ENCODE measurements around the gene ZNF697. TPM values are rescaled to one million over a fixed set of nuclear protein-coding genes. Genes with fewer than 3 reads are reported as not detected.

Gene ZNF697
- total RNA-seq, 1 experiment from 2014 or later, result 18.0 TPM

DNA sequence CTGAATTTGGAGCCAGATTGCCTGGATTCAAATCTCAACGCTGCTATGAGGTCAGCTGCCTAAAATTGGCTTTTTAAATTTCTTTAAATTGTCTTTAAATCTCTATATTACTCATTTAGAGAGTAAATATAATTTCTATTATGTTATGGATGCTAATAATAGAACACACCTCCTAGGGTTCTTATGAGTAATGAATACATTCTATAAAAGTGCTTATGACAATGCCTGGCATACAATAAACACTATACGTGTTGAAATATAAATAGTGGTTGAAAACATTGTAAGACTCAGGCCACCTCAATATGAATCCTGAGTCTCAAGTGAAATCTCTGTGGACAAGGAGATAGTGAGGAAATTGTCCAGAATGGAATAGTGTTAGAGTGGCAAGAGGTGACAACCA, 32.7 kb upstream of the ZNF697 start (continued):
- no peak for TF ChIP-seq ZNF317 (CRISPR knock-in tag; IDR thresholded peaks at IDR 0.05; ENCODE audit: borderline replicate concordance, low read depth)

DNA sequence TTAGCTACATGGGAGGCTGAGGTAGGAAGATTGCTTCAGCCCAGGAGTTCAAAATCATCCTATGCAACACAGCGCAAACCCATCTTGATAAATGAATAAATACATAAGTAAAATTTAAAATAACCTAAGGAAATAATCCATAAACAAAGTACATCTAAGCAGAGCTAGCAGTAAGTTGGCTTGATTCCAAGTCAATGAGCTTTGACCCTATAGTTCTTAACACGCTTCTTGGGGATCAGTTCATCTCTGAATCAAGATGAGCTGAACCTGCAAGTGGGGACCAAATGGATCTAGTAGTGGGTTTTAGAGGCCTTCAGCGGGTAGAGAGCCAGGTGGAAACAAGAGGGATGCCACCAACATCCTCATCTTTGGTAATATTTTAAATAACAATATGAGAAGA, 32.1 kb upstream of the ZNF697 start:
- TF ChIP-seq CREB1 (CRISPR knock-in tag; IDR thresholded peaks at IDR 0.05) (no peak), RORB (CRISPR knock-in tag; IDR thresholded peaks at IDR 0.05) (no peak), MYBL2 (CRISPR knock-in tag; IDR thresholded peaks at IDR 0.05) (no peak), HMGA2 (CRISPR knock-in tag; IDR thresholded peaks at IDR 0.05) (no peak), PRRX2 (CRISPR knock-in tag; IDR thresholded peaks at IDR 0.05) (no peak), KAT7 (CRISPR knock-in tag; IDR thresholded peaks at IDR 0.05; ENCODE audit: borderline replicate concordance) (no peak), TCF7 (CRISPR knock-in tag; IDR thresholded peaks at IDR 0.05; ENCODE audit: low read depth) (no peak)
- TF ChIP-seq, protein P1, sequence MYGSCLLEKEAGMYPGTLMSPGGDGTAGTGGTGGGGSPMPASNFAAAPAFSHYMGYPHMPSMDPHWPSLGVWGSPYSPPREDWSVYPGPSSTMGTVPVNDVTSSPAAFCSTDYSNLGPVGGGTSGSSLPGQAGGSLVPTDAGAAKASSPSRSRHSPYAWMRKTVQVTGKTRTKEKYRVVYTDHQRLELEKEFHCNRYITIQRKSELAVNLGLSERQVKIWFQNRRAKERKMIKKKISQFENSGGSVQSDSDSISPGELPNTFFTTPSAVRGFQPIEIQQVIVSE (CRISPR knock-in tag; IDR thresholded peaks at IDR 0.05; ENCODE audit: borderline replicate concordance), result no peak
- TF ChIP-seq, protein P2, sequence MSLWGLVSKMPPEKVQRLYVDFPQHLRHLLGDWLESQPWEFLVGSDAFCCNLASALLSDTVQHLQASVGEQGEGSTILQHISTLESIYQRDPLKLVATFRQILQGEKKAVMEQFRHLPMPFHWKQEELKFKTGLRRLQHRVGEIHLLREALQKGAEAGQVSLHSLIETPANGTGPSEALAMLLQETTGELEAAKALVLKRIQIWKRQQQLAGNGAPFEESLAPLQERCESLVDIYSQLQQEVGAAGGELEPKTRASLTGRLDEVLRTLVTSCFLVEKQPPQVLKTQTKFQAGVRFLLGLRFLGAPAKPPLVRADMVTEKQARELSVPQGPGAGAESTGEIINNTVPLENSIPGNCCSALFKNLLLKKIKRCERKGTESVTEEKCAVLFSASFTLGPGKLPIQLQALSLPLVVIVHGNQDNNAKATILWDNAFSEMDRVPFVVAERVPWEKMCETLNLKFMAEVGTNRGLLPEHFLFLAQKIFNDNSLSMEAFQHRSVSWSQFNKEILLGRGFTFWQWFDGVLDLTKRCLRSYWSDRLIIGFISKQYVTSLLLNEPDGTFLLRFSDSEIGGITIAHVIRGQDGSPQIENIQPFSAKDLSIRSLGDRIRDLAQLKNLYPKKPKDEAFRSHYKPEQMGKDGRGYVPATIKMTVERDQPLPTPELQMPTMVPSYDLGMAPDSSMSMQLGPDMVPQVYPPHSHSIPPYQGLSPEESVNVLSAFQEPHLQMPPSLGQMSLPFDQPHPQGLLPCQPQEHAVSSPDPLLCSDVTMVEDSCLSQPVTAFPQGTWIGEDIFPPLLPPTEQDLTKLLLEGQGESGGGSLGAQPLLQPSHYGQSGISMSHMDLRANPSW (CRISPR knock-in tag; conservative IDR thresholded peaks at IDR 0.05; ENCODE audit: low read depth), result no peak
- TF ChIP-seq, protein P3, sequence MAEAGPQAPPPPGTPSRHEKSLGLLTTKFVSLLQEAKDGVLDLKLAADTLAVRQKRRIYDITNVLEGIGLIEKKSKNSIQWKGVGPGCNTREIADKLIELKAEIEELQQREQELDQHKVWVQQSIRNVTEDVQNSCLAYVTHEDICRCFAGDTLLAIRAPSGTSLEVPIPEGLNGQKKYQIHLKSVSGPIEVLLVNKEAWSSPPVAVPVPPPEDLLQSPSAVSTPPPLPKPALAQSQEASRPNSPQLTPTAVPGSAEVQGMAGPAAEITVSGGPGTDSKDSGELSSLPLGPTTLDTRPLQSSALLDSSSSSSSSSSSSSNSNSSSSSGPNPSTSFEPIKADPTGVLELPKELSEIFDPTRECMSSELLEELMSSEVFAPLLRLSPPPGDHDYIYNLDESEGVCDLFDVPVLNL (CRISPR knock-in tag; IDR thresholded peaks at IDR 0.05; ENCODE audit: borderline replicate concordance, low read depth), result no peak
- TF ChIP-seq, protein P4, sequence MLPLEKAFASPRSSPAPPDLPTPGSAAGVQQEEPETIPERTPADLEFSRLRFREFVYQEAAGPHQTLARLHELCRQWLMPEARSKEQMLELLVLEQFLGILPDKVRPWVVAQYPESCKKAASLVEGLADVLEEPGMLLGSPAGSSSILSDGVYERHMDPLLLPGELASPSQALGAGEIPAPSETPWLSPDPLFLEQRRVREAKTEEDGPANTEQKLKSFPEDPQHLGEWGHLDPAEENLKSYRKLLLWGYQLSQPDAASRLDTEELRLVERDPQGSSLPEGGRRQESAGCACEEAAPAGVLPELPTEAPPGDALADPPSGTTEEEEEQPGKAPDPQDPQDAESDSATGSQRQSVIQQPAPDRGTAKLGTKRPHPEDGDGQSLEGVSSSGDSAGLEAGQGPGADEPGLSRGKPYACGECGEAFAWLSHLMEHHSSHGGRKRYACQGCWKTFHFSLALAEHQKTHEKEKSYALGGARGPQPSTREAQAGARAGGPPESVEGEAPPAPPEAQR (CRISPR knock-in tag; IDR thresholded peaks at IDR 0.05), result no peak
- Mint-ChIP-seq H3K4me3 (no peak overlapping the region), H3K27ac (no peak overlapping the region), H3K4me1 (peaks cover 32% of the 10 kb centered on the region), H3K36me3 (no peaks in the 10 kb centered on the region), H3K9me3 (no peaks in the 10 kb centered on the region), H3K27me3 (ENCODE audit: low read depth) (no peaks in the 10 kb centered on the region)
- ChIA-PET POLR2A (interaction anchor here (1.2 to 3.3 kb wide), 2 partner anchors 7 to 32 kb away, joined by 3 to 19 read pairs; partner anchors contain the start of gene PHGDH), CTCF (interaction anchor here (2.0 kb wide), 1 partner anchor 69 kb away, joined by 14 read pairs; no protein-coding TSS in a partner anchor)
- DNase-seq (ENCODE audit: low spot score) (no peak), ATAC-seq (no peak)

DNA sequence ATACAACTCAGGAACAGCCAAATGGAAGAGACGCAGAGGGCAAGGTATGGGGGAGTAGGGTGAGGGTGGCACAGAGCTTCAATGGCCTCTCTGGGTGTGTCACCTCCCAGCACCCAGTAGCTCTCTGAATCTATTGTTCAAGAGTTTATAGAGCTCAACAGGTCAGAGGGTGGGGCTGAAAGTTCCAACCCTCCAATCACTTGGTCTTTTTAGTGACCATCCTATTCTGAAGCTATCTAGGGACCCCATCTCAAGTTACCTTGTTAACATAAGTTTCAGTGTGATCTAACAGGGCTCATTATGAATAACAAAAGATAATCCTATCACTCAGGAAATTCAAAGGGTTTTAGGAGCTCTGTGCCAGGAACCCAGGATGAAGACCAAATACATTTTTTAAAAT, 31.2 kb upstream of the ZNF697 start:
- CTCF ChIA-PET, result interaction anchor here (0.7 to 6.4 kb wide), 8 partner anchors 8 to 203 kb away, joined by 3 to 75 read pairs (median 4); partner anchors contain the start of genes PHGDH and ZNF697
- TF ChIP-seq, protein P5, sequence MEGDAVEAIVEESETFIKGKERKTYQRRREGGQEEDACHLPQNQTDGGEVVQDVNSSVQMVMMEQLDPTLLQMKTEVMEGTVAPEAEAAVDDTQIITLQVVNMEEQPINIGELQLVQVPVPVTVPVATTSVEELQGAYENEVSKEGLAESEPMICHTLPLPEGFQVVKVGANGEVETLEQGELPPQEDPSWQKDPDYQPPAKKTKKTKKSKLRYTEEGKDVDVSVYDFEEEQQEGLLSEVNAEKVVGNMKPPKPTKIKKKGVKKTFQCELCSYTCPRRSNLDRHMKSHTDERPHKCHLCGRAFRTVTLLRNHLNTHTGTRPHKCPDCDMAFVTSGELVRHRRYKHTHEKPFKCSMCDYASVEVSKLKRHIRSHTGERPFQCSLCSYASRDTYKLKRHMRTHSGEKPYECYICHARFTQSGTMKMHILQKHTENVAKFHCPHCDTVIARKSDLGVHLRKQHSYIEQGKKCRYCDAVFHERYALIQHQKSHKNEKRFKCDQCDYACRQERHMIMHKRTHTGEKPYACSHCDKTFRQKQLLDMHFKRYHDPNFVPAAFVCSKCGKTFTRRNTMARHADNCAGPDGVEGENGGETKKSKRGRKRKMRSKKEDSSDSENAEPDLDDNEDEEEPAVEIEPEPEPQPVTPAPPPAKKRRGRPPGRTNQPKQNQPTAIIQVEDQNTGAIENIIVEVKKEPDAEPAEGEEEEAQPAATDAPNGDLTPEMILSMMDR (IDR thresholded peaks at IDR 0.05), result no peak
- POLR2A ChIA-PET, result interaction anchor here (1.1 to 3.3 kb wide), 3 partner anchors 8 to 33 kb away, joined by 3 to 19 read pairs (median 3); partner anchors contain the start of gene PHGDH
- no peaks in the 10 kb centered on the region for H3K36me3 Mint-ChIP-seq
- peak; percentile 19 for DNase-seq (ENCODE audit: low spot score)
- H3K27me3 Mint-ChIP-seq (ENCODE audit: low read depth), result no peaks in the 10 kb centered on the region
- H3K27ac Mint-ChIP-seq, result peak overlapping the region; percentile 32
- H3K9me3 Mint-ChIP-seq, result no peaks in the 10 kb centered on the region
- peak; percentile 67 for ATAC-seq
- peaks cover 40% of the 10 kb centered on the region for H3K4me1 Mint-ChIP-seq
- no peak overlapping the region for H3K4me3 Mint-ChIP-seq
